Spleen (tissue), 13 donors: ENCODE results near the gene WDR33. TPM values are rescaled to one million over a fixed set of nuclear protein-coding genes. Genes with fewer than 3 reads are reported as not detected.
A peak's percentile ranks its signal among the peaks of the same experiment; 100 is the strongest.

ENCODE experiments used
- DNase-seq: peaks from one replicate; pipeline ENCODE4 v3.0.0-alpha.2; 2020
- H3K27ac ChIP-seq, 8 donors: fragments of 200-600 bp; sonication (generic) in 7 of 8; 1 replicate in 4 of 8; 2 replicates in 4 of 8; pipeline versions ENCODE4 v1.5.0 to v1.8.0; 2016 to 2021; ENCODE audit warnings: inconsistent platforms in 4 of 8, mild to moderate bottlenecking in 4 of 8, moderate library complexity in 1 of 8
- H3K27me3 ChIP-seq, 7 donors: fragments of 200-600 bp; sonication (generic) in 6 of 7; replicated peaks in 1 of 7; 1 replicate in 4 of 7; 2 replicates in 3 of 7; pipeline versions ENCODE4 v1.5.0 to v1.8.0; 2016 to 2021; ENCODE audit warnings: inconsistent platforms in 3 of 7, mild to moderate bottlenecking in 1 of 7
- H3K36me3 ChIP-seq, 6 donors: fragments of 200-600 bp; sonication (generic) in 5 of 6; 1 replicate in 4 of 6; 2 replicates in 2 of 6; pipeline versions ENCODE4 v1.5.0 to v1.8.0; 2016 to 2021; ENCODE audit warnings: inconsistent platforms in 2 of 6
- H3K4me1 ChIP-seq, 6 donors: fragments of 200-600 bp; sonication (generic) in 5 of 6; 1 replicate in 3 of 6; 2 replicates in 3 of 6; pipeline versions ENCODE4 v1.5.0 to v1.8.0; 2016 to 2021; ENCODE audit warnings: inconsistent platforms in 3 of 6
- H3K4me3 ChIP-seq, 8 donors: fragments of 200-600 bp; sonication (generic) in 7 of 8; 1 replicate in 4 of 8; 2 replicates in 4 of 8; pipeline versions ENCODE4 v1.5.0 to v1.8.0; 2016 to 2021; ENCODE audit warnings: inconsistent platforms in 4 of 8, mild to moderate bottlenecking in 4 of 8, moderate library complexity in 2 of 8
- H3K9me3 ChIP-seq, 8 donors: fragments of 200-600 bp; sonication (generic) in 7 of 8; 1 replicate in 4 of 8; 2 replicates in 4 of 8; pipeline versions ENCODE4 v1.5.0 to v1.8.0; 2016 to 2021; ENCODE audit warnings: inconsistent platforms in 4 of 8
- CTCF ChIP-seq, 11 experiments: fragments of 200-600 bp in 7 of 11; fragments of 450-650 bp in 4 of 11; sonication (generic) in 4 of 11; IDR thresholded peaks in 8 of 11; conservative IDR thresholded peaks in 3 of 11; 1 replicate in 7 of 11; 2 replicates in 4 of 11; pipeline versions ENCODE4 v1.4.0 to v1.8.0; 2016 to 2021; ENCODE audit warnings: antibody characterized with exemption in 11 of 11, inconsistent platforms in 4 of 11, mild to moderate bottlenecking in 1 of 11
- POLR2A ChIP-seq, 3 donors: fragments of 450-650 bp; IDR thresholded peaks; one replicate each; pipeline ENCODE4 v1.5.1; 2017; ENCODE audit warnings: antibody characterized with exemption in 3 of 3, mild to moderate bottlenecking in 1 of 3
- POLR2AphosphoS5 ChIP-seq, 3 donors: sonication (generic); formaldehyde crosslinking; IDR thresholded peaks; one replicate each; pipeline ENCODE4 v1.5.1; 2017; ENCODE audit warnings: antibody characterized with exemption in 3 of 3
- WGBS, 5 donors: extraction: QIAGEN DNeasy Blood & Tissue Kit in 3 of 5; methylation state at CpG; one replicate each; pipeline versions ENCODE4 v1.1.5 to v1.1.7; 2013 to 2018; 5-methylcytosine and 5-hydroxymethylcytosine counted together
- intact Hi-C: fragments of 100-400 bp; cut with DNase I; formaldehyde crosslinking; loops from one replicate; pipeline ENCODE4 v1.15.0; 2023; ENCODE audit warnings: low total_unique reads
- long read RNA-seq, 2 donors: transcript quantifications; one replicate each; lab custom pipeline, GENCODE V29; 2026
- polyA plus RNA-seq, 3 donors: library from polyadenylated mRNA; stranded (reverse); fragments of 200-250 nt; gene quantifications; one replicate each; pipeline ENCODE4 v1.2.1, GENCODE V29; 2013
- total RNA-seq, 7 donors: library from RNA; depleted of rRNA in 3 of 7; stranded (reverse); fragments of >200 nt in 3 of 7; fragmentation: NEBNext Ultra II Directional in 4 of 7; extraction: Animal tissue kit (Norgen Biotek cat#: 25700) in 4 of 7; gene quantifications; one replicate each; pipeline versions ENCODE4 v1.1.0 to v1.2.1, GENCODE V29; 2016 to 2021
- donor health status: healthy with polysubstance abuse.
- donor health status: DM: no; HTN: no; CAD: no; lungs with moderate emphysema.
- donor health status: DM: no; HTN: no; CAD: no.
- donor health status: Bipolar disorder and iron deficiency.
- donor health status: healthy.
- donor health status: DM: no; HTN: no; CAD: no.
- donor health status: DM: yes; HTN: yes; CAD: no.

The WDR33 gene
- total RNA-seq (10 to 100 TPM; 56.6 to 85.3 (median 64.1) TPM), polyA plus RNA-seq (10 to 100 TPM; 15.4 to 18.4 (median 17.5) TPM)
- long read RNA-seq, donor 1, transcript WDR33-204 (6 exons, 3,104 nt): major isoform, 10 of 10 reads
- long read RNA-seq, donor 1, partial matches to known transcripts: 0 of 10 reads
- long read RNA-seq, donor 1, other reads (novel, unspliced or antisense): 0 of 10 reads
- long read RNA-seq, donor 2, transcript WDR33-204 (6 exons, 3,104 nt): major isoform, 12 of 12 reads
- long read RNA-seq, donor 2, partial matches to known transcripts: 0 of 12 reads
- long read RNA-seq, donor 2, other reads (novel, unspliced or antisense): 0 of 12 reads

- Histone ChIP-seq H3K9me3 (no peaks in the 10 kb centered on the region), H3K4me1 (peaks cover 43 to 57% (median 47%) of the 10 kb centered on the region in 6 donors), H3K36me3 (no peaks in the 10 kb centered on the region), H3K4me3 (peak within 1 kb of the TSS; percentile 54 to 95 (median 83)), H3K27me3 (no peaks in the 10 kb centered on the region), H3K27ac (peak within 1 kb of the TSS; percentile 79 to 97 (median 96))
- intact Hi-C loops: no loop called here
- peak; percentile 97 for DNase-seq
- WGBS, 5 donors: 0 to 1% (median 0%) methylated on average over 59 to 62 of the region's 62 CpGs
- TF ChIP-seq POLR2A (IDR thresholded peaks at IDR 0.05): peak in 2 of 3 donors; percentile 4 to 76
- TF ChIP-seq CTCF (IDR thresholded peaks at IDR 0.05 in 8 of 11, conservative IDR thresholded peaks at IDR 0.05 in 3 of 11): peak in 4 of 11 experiments; percentile 12 to 43 (median 39)
- peak; percentile 96 to 98 (median 97) for TF ChIP-seq POLR2AphosphoS5 (IDR thresholded peaks at IDR 0.05)
These were observed at the start of gene WDR33 for GRCh38 chr2:127810619-127811396. Gene WDR33 (minus strand): TSS chr2:127811171. CDS start chr2:127770981, 40,190 bp downstream.

- Histone ChIP-seq H3K4me1 (peaks cover 18 to 49% (median 38%) of the 10 kb centered on the region in 6 donors), H3K36me3 (peaks cover 0 to 31% (median 23%) of the 10 kb centered on the region in 6 donors), H3K9me3 (no peaks in the 10 kb centered on the region), H3K4me3 (no peak overlapping the region), H3K27ac (peak overlapping the region in 2 of 8 donors; percentile 5 to 8), H3K27me3 (no peaks in the 10 kb centered on the region)
- no peak for TF ChIP-seq POLR2A (IDR thresholded peaks at IDR 0.05)
- no peak for TF ChIP-seq CTCF (IDR thresholded peaks at IDR 0.05 in 8 of 11, conservative IDR thresholded peaks at IDR 0.05 in 3 of 11)
- TF ChIP-seq POLR2AphosphoS5 (IDR thresholded peaks at IDR 0.05): no peak
- no peak for DNase-seq
- intact Hi-C loops: no loop called here
- 52 to 70% (median 65%) methylated on average over 5 of the region's 5 CpGs for WGBS, 5 donors
These were observed 49.2 kb upstream of the WDR33 start for GRCh38 chr2:127860130-127860529.

- Histone ChIP-seq H3K36me3 (peaks cover 0 to 27% (median 19%) of the 10 kb centered on the region in 6 donors), H3K4me3 (no peak overlapping the region), H3K4me1 (peaks cover 18 to 53% (median 43%) of the 10 kb centered on the region in 6 donors), H3K27ac (peak overlapping the region in 2 of 8 donors; percentile 3 to 5), H3K27me3 (no peaks in the 10 kb centered on the region), H3K9me3 (no peaks in the 10 kb centered on the region)
- TF ChIP-seq POLR2A (IDR thresholded peaks at IDR 0.05): no peak
- no peak for TF ChIP-seq POLR2AphosphoS5 (IDR thresholded peaks at IDR 0.05)
- no peak for TF ChIP-seq CTCF (IDR thresholded peaks at IDR 0.05 in 8 of 11, conservative IDR thresholded peaks at IDR 0.05 in 3 of 11)
- DNase-seq: peak; percentile 93
- intact Hi-C loops: no loop called here
- 12 to 20% (median 18%) methylated on average over 8 of the region's 8 CpGs for WGBS, 5 donors
These were observed 48.7 kb upstream of the WDR33 start for GRCh38 chr2:127859712-127860085.
